ENCODE measurements around the gene DNAJC15. TPM values are rescaled to one million over a fixed set of nuclear protein-coding genes. Genes with fewer than 3 reads are reported as not detected.

Gene DNAJC15
- total and polyA plus RNA-seq, 2 donors (not counting 3 experiments of a cell fraction or from before 2014, with no cell fraction given) = 21.8 to 40.8 TPM

GRCh38 chr13:43133792-43134191 is 110.4 kb downstream of the DNAJC15 start:
- Histone ChIP-seq H3K27ac (ENCODE audit: insufficient read depth, low read depth, low read length) (no peak overlapping the region), H3K36me3 (ENCODE audit: control insufficient read depth in 2 of 2, extremely low read depth in 1 of 2, insufficient read depth in 2 of 2, low read length in 2 of 2) (no peaks in the 10 kb centered on the region), H3K9me1 (replicated peaks; ENCODE audit: control insufficient read depth, extremely low read depth, insufficient read depth, low read length) (no peaks in the 10 kb centered on the region), H3K27me3 (ENCODE audit: control insufficient read depth in 2 of 2, insufficient read depth in 2 of 2, low read length in 2 of 2) (no peaks in the 10 kb centered on the region), H4K20me1 (replicated peaks; ENCODE audit: control insufficient read depth, extremely low read depth, insufficient read depth, low read length) (no peaks in the 10 kb centered on the region), H3K79me2 (ENCODE audit: control insufficient read depth, insufficient read depth, low read length) (no peaks in the 10 kb centered on the region), H3K4me1 (ENCODE audit: control insufficient read depth, extremely low read depth, insufficient read depth, low read length) (no peaks in the 10 kb centered on the region), H2AFZ (ENCODE audit: low read depth, low read length) (no peak overlapping the region), H3K9me3 (replicated peaks; ENCODE audit: control insufficient read depth, insufficient read depth, low read length) (no peaks in the 10 kb centered on the region), H3K4me3 (replicated peaks in 1 of 3; ENCODE audit: insufficient read depth in 1 of 3, low read depth in 1 of 3, low read length in 3 of 3) (no peak overlapping the region), H3K9ac (replicated peaks; ENCODE audit: extremely low read depth, insufficient read depth, low read length) (no peak overlapping the region), H3K4me2 (ENCODE audit: insufficient read depth, low read length) (no peak overlapping the region)
- dilution Hi-C loops (cut with MboI; ENCODE audit: extremely low pct_ligation_motif_present, low sequenced_read_pairs) (no loop called here), intact Hi-C loops (cut with micrococcal nuclease) (no loop called here)
- DNase-seq (ENCODE audit: low read depth, low spot score) (no peak), FAIRE-seq (no peak)
- TF ChIP-seq MAX (IDR thresholded peaks at IDR 0.05; ENCODE audit: insufficient read depth, insufficient read length) = no peak
- TF ChIP-seq MYC (IDR thresholded peaks at IDR 0.05; ENCODE audit: low read depth, low read length) = no peak
- TF ChIP-seq POLR2AphosphoS5 (IDR thresholded peaks at IDR 0.05; ENCODE audit: insufficient read depth, low read depth, low read length) = no peak
- no peak for TF ChIP-seq POLR2A (IDR thresholded peaks at IDR 0.05; ENCODE audit: low read depth, low read length)
- no TSS peak for BruUV-seq (replicated peaks)
- ChIA-PET POLR2A (no interaction called here), CTCF (no interaction called here)

GRCh38 chr13:43134868-43135267 is 111.5 kb downstream of the DNAJC15 start:
- no peaks in the 10 kb centered on the region for H3K79me2 ChIP-seq (ENCODE audit: control insufficient read depth, insufficient read depth, low read length)
- no peak for FAIRE-seq
- H4K20me1 ChIP-seq (replicated peaks; ENCODE audit: control insufficient read depth, extremely low read depth, insufficient read depth, low read length) = no peaks in the 10 kb centered on the region
- no peak overlapping the region for H3K4me3 ChIP-seq (replicated peaks in 1 of 3; ENCODE audit: insufficient read depth in 1 of 3, low read depth in 1 of 3, low read length in 3 of 3)
- H3K36me3 ChIP-seq (ENCODE audit: control insufficient read depth in 2 of 2, extremely low read depth in 1 of 2, insufficient read depth in 2 of 2, low read length in 2 of 2) = no peaks in the 10 kb centered on the region
- H3K4me1 ChIP-seq (ENCODE audit: control insufficient read depth, extremely low read depth, insufficient read depth, low read length) = no peaks in the 10 kb centered on the region
- BruUV-seq (replicated peaks) = no TSS peak
- dilution Hi-C loops (cut with MboI; ENCODE audit: extremely low pct_ligation_motif_present, low sequenced_read_pairs) = no loop called here
- no peak for DNase-seq (ENCODE audit: low read depth, low spot score)
- H3K9ac ChIP-seq (replicated peaks; ENCODE audit: extremely low read depth, insufficient read depth, low read length) = no peak overlapping the region
- H2AFZ ChIP-seq (ENCODE audit: low read depth, low read length) = no peak overlapping the region
- TF ChIP-seq MAX (IDR thresholded peaks at IDR 0.05; ENCODE audit: insufficient read depth, insufficient read length) (no peak), GATA2 (IDR thresholded peaks at IDR 0.05; ENCODE audit: insufficient read depth, insufficient read length, low read depth, low read length) (no peak), JUN (IDR thresholded peaks at IDR 0.05; ENCODE audit: borderline replicate concordance, insufficient read depth, insufficient read length, low read depth) (no peak), FOS (IDR thresholded peaks at IDR 0.05; ENCODE audit: borderline replicate concordance, insufficient read depth, low read length) (no peak), POLR2AphosphoS5 (IDR thresholded peaks at IDR 0.05; ENCODE audit: insufficient read depth, low read depth, low read length) (no peak), EZH2 (IDR thresholded peaks at IDR 0.05; ENCODE audit: borderline replicate concordance, low read depth, low read length, severe bottlenecking) (no peak), MYC (IDR thresholded peaks at IDR 0.05; ENCODE audit: low read depth, low read length) (no peak), CTCF (IDR thresholded peaks at IDR 0.05; ENCODE audit: extremely low read depth in 1 of 2, insufficient read depth in 1 of 2, low read depth in 1 of 2, low read length in 2 of 2) (no peak), POLR2A (IDR thresholded peaks at IDR 0.05; ENCODE audit: low read depth, low read length) (no peak)
- no peak overlapping the region for H3K27ac ChIP-seq (ENCODE audit: insufficient read depth, low read depth, low read length)
- H3K9me3 ChIP-seq (replicated peaks; ENCODE audit: control insufficient read depth, insufficient read depth, low read length) = no peaks in the 10 kb centered on the region
- H3K27me3 ChIP-seq (ENCODE audit: control insufficient read depth in 2 of 2, insufficient read depth in 2 of 2, low read length in 2 of 2) = no peaks in the 10 kb centered on the region
- ChIA-PET POLR2A (no interaction called here), CTCF (no interaction called here)
- intact Hi-C loops (cut with micrococcal nuclease) = no loop called here
- H3K4me2 ChIP-seq (ENCODE audit: insufficient read depth, low read length) = no peak overlapping the region
- no peaks in the 10 kb centered on the region for H3K9me1 ChIP-seq (replicated peaks; ENCODE audit: control insufficient read depth, extremely low read depth, insufficient read depth, low read length)
